Head of caudate nucleus (tissue), 42 donors: ENCODE measurements around the gene ADAMTSL1.

Experiments used
- DNase-seq, 42 donors: peaks; one replicate each; pipeline versions ENCODE4 v3.0.0 to v3.0.0-alpha.2; 2020 to 2021; ENCODE audit warnings: mixed read lengths in 7 of 42
- intact Hi-C: fragments of 100-400 bp; cut with DNase I; formaldehyde crosslinking; loops from one replicate; pipeline ENCODE4 v1.15.0; 2022

Gene ADAMTSL1

DNA sequence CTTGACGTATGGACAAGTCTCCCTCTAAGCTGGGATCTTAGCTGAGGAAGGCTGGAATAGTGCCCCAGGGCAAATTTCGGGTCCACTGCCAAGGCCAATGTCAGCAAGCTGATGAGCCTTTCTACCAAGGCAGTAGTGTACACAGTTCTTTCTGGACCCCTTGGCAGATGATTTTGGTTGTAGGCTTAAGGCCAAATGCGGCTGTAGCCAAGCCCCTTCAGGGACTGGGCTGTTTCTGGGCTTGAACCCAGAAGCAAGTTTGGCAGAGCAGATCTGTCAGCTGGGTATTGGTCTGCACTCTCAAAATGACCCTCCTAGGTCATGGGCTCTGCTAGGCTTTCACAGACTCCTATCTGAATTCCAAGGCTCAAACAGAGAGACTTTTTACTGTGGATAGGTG is 121.6 kb downstream of the ADAMTSL1 start:
- intact Hi-C loops, result no loop called here
- DNase-seq, result peak in 31 of 42 donors; percentile 7 to 73 (median 46)

DNA sequence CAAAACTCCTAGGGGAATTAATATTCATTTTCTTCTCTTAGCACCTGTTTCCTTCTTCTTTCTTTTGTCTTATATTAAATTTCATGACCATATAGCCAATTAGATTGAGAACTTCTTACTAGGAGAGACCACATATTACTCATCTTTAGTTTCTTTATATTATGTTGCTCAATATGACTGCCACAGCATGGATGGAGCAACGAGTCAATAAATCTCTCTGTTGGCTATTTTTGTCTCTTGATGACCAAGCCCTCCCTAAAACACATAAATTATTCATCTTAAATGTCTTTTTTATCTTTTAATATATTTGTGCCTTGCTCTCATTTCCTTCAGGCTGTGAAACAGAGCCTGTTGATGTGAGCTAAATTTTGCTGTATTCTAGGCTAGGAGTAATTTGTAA is 123.0 kb downstream of the ADAMTSL1 start:
- DNase-seq, result no peak

DNA sequence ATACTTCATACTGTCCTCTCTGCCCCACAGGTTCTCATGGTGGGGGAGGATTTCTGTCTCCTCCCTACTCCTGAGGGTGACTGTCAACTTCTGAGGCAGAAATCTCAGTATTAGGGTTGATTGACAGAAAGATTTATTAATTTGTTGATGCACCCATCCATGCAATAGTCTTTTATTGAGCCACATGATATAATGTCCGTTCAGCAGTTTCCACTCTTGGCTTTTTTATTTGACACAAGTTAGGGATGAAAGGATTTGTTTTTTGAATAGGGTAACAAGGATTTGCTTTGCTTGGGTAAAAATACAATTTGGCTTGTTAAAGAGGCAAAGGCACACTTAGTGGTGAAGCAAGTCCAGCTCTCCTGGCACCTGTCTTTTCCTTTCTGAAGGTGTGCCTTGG is 125.0 kb downstream of the ADAMTSL1 start:
- DNase-seq, result no peak
- intact Hi-C loops, result no loop called here

More for the DNA sequence above, 123.0 kb downstream of the ADAMTSL1 start:
- intact Hi-C loops, result no loop called here

DNA sequence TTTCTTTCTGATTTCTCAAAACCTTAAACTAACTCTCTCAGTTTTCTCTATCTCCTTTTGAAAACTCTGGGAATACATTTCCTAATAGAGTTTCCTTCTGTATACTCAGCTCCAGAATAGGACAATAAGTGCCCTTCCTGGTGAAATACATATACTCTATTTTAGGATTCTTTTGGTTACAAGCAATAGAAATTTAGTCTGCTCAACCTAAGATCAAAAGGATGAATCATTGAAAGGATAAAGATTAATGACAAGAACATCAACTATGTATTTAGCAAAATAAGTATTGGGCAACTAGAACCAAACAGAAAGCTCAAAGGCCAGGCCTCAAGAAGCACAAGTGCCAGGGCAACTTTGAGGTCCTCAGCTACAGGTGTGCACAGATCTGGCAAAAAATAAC is 127.1 kb downstream of the ADAMTSL1 start:
- intact Hi-C loops, result no loop called here
- DNase-seq, result no peak

DNA sequence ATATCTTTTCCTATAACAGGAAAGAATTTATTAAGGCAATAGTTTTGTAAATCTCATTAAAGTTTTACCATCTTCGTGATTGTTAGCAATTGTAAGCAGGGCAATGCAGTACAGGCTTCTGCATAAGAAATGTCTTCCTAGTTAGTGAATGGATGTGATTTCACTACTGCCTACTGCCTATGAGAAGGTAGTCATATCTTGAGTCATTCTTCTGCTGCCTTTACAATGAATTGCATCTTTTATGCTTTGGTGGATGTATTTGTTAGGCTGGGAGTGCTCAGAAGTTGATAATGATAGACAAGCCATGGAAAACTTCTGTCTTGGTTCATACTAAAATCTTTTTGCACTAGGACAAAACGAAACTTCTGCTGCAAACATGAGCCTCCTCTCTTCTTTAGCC is 128.0 kb downstream of the ADAMTSL1 start:
- no peak for DNase-seq
- intact Hi-C loops, result no loop called here

DNA sequence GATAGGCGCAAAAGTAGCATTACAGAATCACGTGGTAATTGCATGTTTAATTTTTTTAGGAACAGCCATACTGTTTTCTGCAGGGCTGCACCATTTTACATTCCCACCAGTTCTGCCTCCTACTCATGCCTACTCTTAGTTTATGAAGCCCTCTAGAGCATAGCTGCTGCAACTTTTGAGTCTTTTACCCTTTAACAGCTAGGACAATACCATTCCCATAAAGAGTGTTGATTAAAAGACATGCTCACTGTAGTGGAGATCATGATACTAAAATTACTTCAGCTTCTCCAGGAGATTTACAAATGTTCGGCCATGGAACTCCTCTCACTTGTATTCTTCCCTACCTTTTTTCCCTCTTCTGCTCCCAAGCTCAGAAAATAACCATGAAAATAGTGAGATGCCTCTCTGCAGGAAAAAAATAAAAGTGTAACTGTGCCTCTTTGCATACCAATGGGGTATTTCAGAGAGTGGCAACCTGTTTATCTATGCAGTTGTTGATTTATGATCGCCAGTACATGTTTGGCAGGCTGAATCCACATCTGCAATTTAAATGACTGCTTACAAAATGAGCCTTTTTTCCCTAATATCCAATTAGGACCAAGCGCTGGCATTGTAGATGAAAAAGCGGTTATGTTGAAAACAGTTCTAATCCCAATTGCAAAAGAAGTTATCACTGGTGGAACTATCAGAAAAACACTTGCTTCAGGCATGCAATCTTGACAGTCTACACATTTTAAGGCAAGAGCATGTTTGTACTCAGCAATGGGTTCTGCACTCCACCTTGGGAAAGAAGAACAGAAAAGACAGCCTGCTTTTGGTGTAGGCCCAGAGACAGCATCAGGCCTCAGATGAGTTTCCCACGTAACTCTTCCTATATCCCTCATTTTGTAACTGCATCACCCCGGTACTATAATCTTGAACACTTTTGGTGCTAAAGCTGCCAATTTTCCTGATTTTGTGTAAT is 131.1 kb downstream of the ADAMTSL1 start:
- peak in 2 of 42 donors; percentile 9 to 17 for DNase-seq
- intact Hi-C loops, result no loop called here

DNA sequence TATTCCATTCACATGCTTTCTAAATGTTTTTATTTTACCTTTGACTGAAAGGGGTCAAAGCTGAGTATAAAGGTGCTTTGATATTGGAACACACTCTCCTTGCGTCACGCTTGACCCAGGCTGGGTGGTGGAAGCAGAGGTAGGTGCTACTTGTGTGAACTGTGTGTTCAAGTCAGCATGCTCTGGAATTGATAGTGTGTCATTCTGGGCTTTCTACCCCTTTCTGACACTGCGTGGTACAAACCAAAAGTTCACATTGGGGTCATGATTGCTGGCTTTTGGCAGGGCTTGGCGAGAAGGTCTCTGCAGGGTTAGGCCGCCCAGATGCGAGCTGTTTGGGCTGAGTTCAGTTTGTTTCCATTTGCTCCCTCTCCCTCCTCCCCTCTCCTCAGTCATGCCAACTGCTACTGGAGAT is 131.8 kb downstream of the ADAMTSL1 start:
- DNase-seq, result peak in 16 of 42 donors; percentile 2 to 57 (median 22)
- intact Hi-C loops, result no loop called here

DNA sequence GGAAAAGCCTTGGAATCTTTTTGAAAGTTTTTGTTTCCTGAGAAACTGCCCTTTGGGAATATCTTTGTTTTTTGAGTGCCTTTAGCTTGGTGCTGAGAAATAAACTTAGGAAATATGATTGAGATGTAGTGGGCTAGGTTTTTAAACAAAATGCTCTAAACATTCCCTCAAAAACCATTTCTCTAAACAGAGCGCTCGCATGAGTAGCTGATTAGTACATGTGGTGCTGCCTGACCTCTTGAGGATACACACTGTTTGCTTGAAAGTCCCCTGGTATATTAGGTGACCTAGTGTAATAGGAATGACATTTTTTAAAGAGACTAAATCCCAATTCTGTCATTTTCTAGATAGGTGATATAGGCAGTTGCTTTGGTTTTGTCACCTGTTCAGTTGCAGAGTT is 132.3 kb downstream of the ADAMTSL1 start:
- intact Hi-C loops, result no loop called here
- DNase-seq, result no peak

DNA sequence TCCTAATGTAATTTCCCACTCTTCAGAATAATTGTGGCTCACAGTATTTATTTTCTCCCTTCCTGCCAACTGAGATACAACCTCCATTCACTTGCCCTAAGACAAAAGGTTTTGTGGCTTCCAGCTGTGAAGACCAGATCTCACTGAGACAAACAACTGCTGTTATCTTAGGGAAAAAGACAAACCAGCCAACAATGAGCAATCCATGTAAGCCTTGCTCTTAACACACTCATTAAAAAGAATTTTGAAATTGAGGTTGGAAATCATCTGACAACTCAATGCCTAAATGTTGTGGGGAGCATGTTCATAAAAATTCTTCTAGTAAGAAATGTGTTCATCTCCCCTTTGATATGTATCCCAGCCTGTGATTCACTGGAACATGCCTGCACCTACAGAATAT is 132.9 kb downstream of the ADAMTSL1 start:
- intact Hi-C loops, result no loop called here
- DNase-seq, result no peak

DNA sequence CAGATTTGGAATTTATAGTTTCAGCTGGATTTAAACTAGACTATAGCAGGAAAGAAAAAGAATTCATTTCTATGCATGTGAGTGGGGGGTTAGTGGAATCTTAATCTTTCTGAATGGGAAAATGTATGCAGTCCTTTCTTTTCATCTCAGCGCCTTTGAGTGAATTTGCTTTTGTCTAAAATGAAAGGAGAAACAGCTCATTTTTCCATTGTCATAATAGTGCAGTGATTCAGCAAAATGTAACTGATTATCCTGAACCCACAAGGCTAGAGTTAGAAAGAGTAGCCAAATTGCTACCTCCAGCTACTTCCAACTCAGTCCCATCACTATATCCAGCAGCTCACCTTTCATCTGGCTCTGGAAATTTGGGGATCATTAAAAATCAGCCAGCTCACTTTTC is 134.4 kb downstream of the ADAMTSL1 start:
- no peak for DNase-seq
- intact Hi-C loops, result no loop called here

DNA sequence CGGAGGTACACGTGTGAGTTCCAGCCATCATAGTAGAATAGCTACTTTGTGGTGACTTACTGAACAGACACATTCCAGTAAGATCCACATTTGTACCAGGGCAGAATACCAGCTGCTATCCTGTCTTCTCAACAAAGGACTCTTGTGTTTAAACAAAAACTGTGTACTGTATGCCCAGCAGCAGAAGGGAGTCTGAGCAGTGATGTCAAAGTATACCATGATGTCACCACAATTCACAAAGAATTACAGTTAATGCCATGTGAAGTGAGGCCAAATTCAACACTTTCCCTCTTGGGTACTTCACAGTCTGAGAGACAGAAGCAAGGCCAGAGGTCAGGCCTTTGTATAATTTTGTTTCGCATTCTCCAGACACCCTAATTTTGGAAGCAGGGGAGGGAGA is 137.0 kb downstream of the ADAMTSL1 start:
- intact Hi-C loops, result no loop called here
- DNase-seq, result peak in 26 of 42 donors; percentile 4 to 85 (median 34)

DNA sequence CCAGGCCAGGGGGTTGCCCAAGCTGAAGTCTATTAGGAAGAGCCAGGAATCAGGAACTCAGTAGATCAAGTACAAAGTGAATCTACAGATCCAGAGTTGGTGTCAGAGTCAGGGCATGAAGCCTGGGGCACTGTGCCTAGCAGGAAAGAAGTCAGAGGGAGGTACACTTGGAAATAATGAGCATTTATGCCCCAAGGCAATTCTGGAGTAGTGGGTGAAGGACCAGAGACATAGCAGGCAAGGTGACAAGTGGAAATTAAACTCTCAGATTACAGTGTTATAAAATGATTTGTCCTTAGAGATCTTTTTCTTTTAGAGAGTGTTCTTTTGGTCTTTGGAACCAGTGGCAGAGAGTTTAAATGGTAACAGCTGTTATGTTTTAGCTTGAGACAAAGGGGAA is 138.0 kb downstream of the ADAMTSL1 start:
- intact Hi-C loops, result no loop called here
- DNase-seq, result no peak

DNA sequence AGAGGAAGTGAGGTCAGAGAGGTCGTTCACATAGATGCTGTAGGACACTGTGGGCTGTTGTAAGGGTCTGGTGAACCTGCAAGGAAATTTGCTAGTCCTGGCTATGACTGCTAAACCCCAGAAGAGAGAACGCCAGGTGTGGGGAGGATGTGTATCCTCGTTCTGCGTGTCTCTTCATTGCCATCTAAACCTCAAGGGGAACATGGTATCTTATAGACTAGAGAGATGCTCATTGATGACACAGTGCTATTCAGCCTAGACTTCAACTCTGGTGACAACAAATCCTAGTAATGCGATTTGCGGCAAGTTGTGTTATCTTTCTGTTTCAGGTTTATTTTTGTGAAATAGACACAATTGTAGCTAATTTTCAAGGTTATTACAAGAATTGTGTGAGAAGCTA is 140.2 kb downstream of the ADAMTSL1 start:
- no peak for DNase-seq
- intact Hi-C loops, result no loop called here

DNA sequence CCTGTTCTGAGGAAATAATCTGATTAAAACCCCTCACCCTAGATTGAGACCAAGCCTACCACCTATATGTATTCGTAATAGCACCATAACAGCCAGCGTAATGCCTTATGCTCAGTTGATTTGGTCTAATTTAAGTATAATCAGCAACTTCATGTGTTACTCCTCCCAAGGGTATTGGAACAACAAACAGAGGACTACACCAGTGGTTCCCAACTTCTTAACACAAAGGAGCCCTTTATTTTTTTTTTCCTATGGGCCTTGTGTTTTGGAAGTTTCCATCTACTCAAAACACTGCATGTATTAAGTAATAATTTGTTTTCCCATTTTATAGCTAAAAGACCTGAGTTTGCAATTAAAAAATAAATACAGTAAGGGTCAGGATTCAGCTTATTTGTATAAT is 140.7 kb downstream of the ADAMTSL1 start:
- no peak for DNase-seq
- intact Hi-C loops, result no loop called here

DNA sequence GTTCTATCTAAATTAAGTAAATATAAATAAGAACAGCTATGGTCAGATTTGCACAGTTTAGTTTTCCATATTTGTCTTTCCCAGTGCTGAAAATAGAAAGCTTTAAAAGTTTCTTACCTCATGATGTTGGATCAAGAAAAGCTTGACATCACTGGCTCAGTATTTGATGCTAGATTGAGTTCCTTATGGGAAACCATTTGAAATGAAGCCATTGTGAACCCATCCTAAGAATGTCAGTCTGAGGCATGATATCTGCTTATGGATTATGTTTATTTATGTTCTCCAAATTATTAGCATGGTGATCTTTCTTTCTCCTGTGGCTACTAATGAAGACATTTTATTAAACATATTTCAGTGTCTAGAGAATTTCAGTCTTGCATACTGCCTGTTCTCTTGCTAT is 143.0 kb downstream of the ADAMTSL1 start:
- no peak for DNase-seq
- intact Hi-C loops, result no loop called here

DNA sequence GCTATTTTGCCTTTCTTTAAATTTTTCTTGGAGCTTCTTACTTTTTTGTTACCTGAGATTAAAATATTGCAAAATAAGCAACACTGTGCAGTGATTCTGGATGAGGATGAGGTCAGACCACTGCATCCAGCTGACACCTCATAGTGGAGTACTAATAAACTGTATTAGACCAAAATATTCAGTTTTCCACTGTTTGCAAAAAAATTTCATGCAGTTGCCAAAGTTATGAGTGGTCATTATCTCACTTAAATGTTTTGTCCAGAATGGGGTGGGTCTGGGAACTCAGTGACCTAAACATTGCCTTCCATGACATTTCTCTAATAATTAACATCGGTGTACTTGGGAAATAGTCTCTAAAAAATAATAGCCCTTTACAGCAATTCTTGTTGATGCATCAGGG is 143.8 kb downstream of the ADAMTSL1 start:
- intact Hi-C loops, result no loop called here
- DNase-seq, result no peak

DNA sequence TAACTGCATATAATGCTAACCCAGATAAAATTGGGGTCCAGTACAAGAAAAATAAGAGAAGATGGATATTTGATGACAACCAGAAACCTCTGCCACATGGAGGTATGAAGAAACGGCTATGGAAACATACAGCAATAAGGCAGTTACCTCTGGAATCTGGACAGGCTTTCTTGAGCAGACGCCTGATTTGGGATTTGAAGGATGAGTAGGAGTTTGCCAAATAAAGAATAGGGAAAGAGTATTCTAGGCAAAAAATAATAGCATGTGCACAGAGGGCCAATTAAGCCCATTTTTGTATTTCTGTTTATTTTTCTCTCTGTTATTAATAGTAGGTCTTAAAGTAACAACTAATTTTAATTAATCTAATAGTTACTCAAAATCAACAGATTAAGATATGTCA is 144.9 kb downstream of the ADAMTSL1 start:
- no peak for DNase-seq
- intact Hi-C loops, result no loop called here

DNA sequence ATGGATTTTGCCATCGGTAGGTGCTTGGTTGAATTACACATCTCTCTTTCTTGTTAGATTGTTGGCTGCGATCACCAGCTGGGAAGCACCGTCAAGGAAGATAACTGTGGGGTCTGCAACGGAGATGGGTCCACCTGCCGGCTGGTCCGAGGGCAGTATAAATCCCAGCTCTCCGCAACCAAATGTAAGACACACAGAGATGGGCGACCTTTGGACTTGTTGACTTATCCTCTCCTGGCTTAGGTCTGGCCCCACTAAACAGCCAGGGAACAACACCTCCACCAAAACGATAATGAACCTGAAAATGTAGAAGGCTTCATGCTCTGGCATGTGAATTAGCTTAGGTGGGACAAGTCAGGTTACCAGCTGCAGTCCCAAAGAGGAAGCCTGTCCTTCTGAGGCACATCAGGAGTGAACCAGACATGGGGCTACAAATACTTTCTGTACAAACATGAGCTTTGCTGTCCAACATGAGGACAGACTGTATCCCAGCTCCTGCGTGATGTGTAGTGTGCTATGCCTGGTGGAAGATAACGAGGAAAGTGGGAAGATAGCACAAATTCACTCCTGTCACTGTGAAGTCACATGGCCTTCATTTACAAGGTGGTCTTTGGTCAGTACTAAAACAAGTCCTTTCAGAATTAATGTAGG is 148.4 kb downstream of the ADAMTSL1 start:
- intact Hi-C loops, result no loop called here
- no peak for DNase-seq

DNA sequence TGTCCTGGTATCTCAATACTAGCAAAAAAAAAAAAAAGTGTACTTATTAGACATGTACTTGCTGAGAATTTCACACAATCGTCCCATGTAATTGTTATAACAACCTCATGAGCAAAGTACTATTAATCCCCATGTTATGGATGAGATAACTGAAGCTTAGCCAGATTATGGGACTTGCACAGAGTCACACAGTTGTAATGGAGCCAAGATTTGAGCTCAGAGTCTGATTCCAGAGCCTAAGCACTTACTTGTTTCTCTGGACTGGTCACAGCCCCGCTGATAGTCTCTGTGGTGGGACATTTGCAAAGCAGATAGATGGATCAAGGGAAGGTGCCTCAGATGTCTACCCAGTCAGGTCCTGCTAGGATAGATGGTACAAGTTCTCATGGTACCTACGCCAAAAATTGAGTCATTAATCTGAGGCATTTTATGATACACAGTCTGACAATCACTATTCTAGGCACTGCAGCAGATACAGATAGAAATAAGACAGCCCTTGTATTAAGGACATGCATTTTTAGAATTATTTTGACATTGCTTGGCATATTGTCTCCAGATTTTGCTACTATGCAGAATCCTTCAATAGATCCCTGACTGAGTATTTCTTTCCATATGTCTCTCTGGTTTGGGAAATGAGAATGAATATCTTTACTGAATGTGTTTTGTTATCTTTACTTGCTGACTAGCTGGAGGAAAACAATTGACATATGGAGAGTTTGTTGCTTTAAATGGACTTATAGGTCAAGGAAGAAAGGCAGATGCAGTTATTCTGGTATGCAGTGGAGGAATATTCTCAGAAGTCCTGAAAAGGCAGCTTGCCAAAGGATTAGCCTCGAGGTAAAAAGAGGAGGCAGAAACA is 149.5 kb downstream of the ADAMTSL1 start:
- intact Hi-C loops, result no loop called here
- DNase-seq, result no peak
